Activated CD4-positive, alpha-beta T cell treated with anti-CD3 and anti-CD28 coated beads, Interleukin-2, amount 50 U/mL, for 1 hour (primary cell): ENCODE data around the gene PROM1.

ENCODE experiments used
- DNase-seq: peaks from one replicate; pipeline ENCODE4 v3.0.0-alpha.2; 2020

PROM1 gene

GRCh38 chr4:16056681-16057385, 27.0 kb downstream of the PROM1 start:
- no peak for DNase-seq

- no peak for DNase-seq
Observed at GRCh38 chr4:16055873-16056272, 27.9 kb downstream of the PROM1 start.

GRCh38 chr4:16055471-16055870, 28.4 kb downstream of the PROM1 start:
- DNase-seq = no peak

GRCh38 chr4:16052939-16053338, 30.9 kb downstream of the PROM1 start:
- no peak for DNase-seq

- DNase-seq = no peak
Observed at GRCh38 chr4:16051980-16052379, 31.8 kb downstream of the PROM1 start.

GRCh38 chr4:16051132-16051531, 32.7 kb downstream of the PROM1 start:
- DNase-seq = no peak

- DNase-seq = no peak
Observed at GRCh38 chr4:16050669-16051068, 33.2 kb downstream of the PROM1 start.

- DNase-seq = no peak
Observed at GRCh38 chr4:16048619-16049419, 35.0 kb downstream of the PROM1 start.

- DNase-seq = no peak
Observed at GRCh38 chr4:16045687-16046086, 38.1 kb downstream of the PROM1 start.

GRCh38 chr4:16043642-16044498, 40.0 kb downstream of the PROM1 start:
- DNase-seq = no peak

- DNase-seq = no peak
Observed at GRCh38 chr4:16039139-16039538, 44.7 kb downstream of the PROM1 start.

GRCh38 chr4:16037901-16038300, 45.9 kb downstream of the PROM1 start:
- DNase-seq = no peak

- DNase-seq = no peak
Observed at GRCh38 chr4:16035843-16036242, 48.0 kb downstream of the PROM1 start.

GRCh38 chr4:16034010-16034748, 49.6 kb downstream of the PROM1 start:
- DNase-seq = no peak

GRCh38 chr4:16032396-16032770, 51.4 kb downstream of the PROM1 start:
- no peak for DNase-seq

- no peak for DNase-seq
Observed at GRCh38 chr4:16031546-16032395, 52.1 kb downstream of the PROM1 start.

GRCh38 chr4:16029886-16030285, 53.9 kb downstream of the PROM1 start:
- no peak for DNase-seq

GRCh38 chr4:16029262-16029661, 54.6 kb downstream of the PROM1 start:
- DNase-seq = no peak

- DNase-seq = no peak
Observed at GRCh38 chr4:16027626-16028025, 56.2 kb downstream of the PROM1 start.

GRCh38 chr4:16027114-16027513, 56.7 kb downstream of the PROM1 start:
- DNase-seq = no peak

GRCh38 chr4:16026160-16026761, 57.6 kb downstream of the PROM1 start:
- no peak for DNase-seq
